Neural progenitor cell (in vitro differentiated cells): ENCODE measurements around the gene RBKS. TPM values are rescaled to one million over a fixed set of nuclear protein-coding genes. Genes with fewer than 3 reads are reported as not detected.

Source experiments
- DNase-seq: peaks from one replicate; pipeline ENCODE4 v3.0.0-alpha.2; 2016; ENCODE audit warnings: low spot score
- H2AFZ ChIP-seq: fragments of 200-600 bp; sonication (generic); replicated peaks from 2 replicates; pipeline ENCODE4 v1.6.1; 2016; ENCODE audit warnings: antibody characterized with exemption
- H3F3A ChIP-seq: fragments of 200-600 bp; sonication (generic); 2 replicates; pipeline ENCODE4 v1.6.1; 2016; ENCODE audit warnings: antibody characterized with exemption, low read depth
- H3K27ac ChIP-seq: fragments of 200-600 bp; sonication (generic); 2 replicates; pipeline ENCODE4 v1.5.1; 2016; ENCODE audit warnings: mild to moderate bottlenecking
- H3K27me3 ChIP-seq: fragments of 200-600 bp; sonication (generic); 2 replicates; pipeline ENCODE4 v1.6.1; 2016; ENCODE audit warnings: mild to moderate bottlenecking, moderate library complexity
- H3K36me3 ChIP-seq: fragments of 200-600 bp; sonication (generic); 2 replicates; pipeline ENCODE4 v1.5.1; 2016
- H3K4me1 ChIP-seq: fragments of 200-600 bp; sonication (generic); 2 replicates; pipeline ENCODE4 v1.6.1; 2016; ENCODE audit warnings: mixed run types
- H3K4me2 ChIP-seq: fragments of 200-600 bp; sonication (generic); 2 replicates; pipeline ENCODE4 v1.6.1; 2016
- H3K4me3 ChIP-seq: fragments of 200-600 bp; sonication (generic); 2 replicates; pipeline ENCODE4 v1.5.1; 2016
- H3K79me2 ChIP-seq: fragments of 200-600 bp; sonication (generic); 2 replicates; pipeline ENCODE4 v1.6.1; 2016; ENCODE audit warnings: low read depth
- H3K9ac ChIP-seq: fragments of 200-600 bp; sonication (generic); 2 replicates; pipeline ENCODE4 v1.6.1; 2016
- H3K9me3 ChIP-seq: fragments of 200-600 bp; sonication (generic); 2 replicates; pipeline ENCODE4 v1.5.1; 2016; ENCODE audit warnings: low read depth
- H4K20me1 ChIP-seq: fragments of 200-600 bp; sonication (generic); 2 replicates; pipeline ENCODE4 v1.6.1; 2016; ENCODE audit warnings: low read depth
- H3K27ac Mint-ChIP-seq: 3 replicates; pipeline ENCODE4 v1.8.0; 2021; ENCODE audit warnings: mixed read lengths
- H3K27me3 Mint-ChIP-seq: 2 replicates; pipeline ENCODE4 v1.8.0; 2022; ENCODE audit warnings: low read depth, mild to moderate bottlenecking, inconsistent platforms, moderate library complexity, mixed read lengths; ENCODE audit not compliant: insufficient read depth
- H3K36me3 Mint-ChIP-seq: 3 replicates; pipeline ENCODE4 v1.8.0; 2021; ENCODE audit warnings: mixed read lengths
- H3K4me1 Mint-ChIP-seq: 3 replicates; pipeline ENCODE4 v1.8.0; 2021; ENCODE audit warnings: mixed read lengths
- H3K4me3 Mint-ChIP-seq: 3 replicates; pipeline ENCODE4 v1.8.0; 2021; ENCODE audit warnings: mild to moderate bottlenecking, moderate library complexity, mixed read lengths
- H3K9me3 Mint-ChIP-seq: 3 replicates; pipeline ENCODE4 v1.8.0; 2020; ENCODE audit warnings: mixed read lengths
- EZH2 ChIP-seq: fragments of 200-600 bp; sonication (generic); IDR thresholded peaks from 2 replicates; pipeline ENCODE4 v1.6.1; 2017; ENCODE audit warnings: antibody characterized with exemption, mild to moderate bottlenecking, moderate library complexity
- EZH2phosphoT487 ChIP-seq: fragments of 200-600 bp; sonication (generic); IDR thresholded peaks from 2 replicates; pipeline ENCODE4 v1.6.1; 2017; ENCODE audit warnings: antibody characterized with exemption
- total RNA-seq: library from RNA; depleted of rRNA; stranded (reverse); fragments of >200 nt; gene quantifications from 2 replicates; pipeline ENCODE4 v1.2.3, GENCODE V29; 2015; ENCODE audit warnings: low replicate concordance
- TF ChIP-seq, protein P1 (sequence below): fragments of 200-600 bp; sonication (generic); IDR thresholded peaks from 2 replicates; pipeline ENCODE4 v1.5.1; 2017; ENCODE audit warnings: antibody characterized with exemption, mild to moderate bottlenecking

Gene RBKS
- total RNA-seq, 1 donor from 2014 or later = 8.5 TPM

DNA sequence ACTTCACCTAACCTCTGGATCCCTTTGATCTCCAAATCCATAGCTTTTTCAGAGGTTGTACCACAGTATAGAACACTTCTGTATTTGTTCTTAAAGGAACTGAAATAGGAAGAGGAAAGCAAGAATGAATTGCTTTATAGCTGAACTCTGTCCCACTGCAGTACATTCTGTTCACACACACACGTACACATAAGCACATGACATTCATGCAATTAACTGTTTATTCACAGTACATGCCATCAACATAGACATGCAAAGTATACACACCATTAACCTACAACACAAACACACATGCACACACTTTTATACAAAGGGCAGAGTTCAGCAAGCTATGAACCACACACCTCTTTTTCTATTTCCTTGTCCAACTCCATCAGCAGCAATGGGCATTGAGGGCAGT lies 75.4 kb downstream of the RBKS start:
- H3K27me3 Mint-ChIP-seq = peaks cover 6% of the 10 kb centered on the region
- H3K4me3 ChIP-seq = no peak overlapping the region
- H3K9me3 Mint-ChIP-seq = no peaks in the 10 kb centered on the region
- H3K79me2 ChIP-seq = no peaks in the 10 kb centered on the region
- H3K27ac Mint-ChIP-seq = no peak overlapping the region
- no peak overlapping the region for H2AFZ ChIP-seq
- H3K4me2 ChIP-seq = no peak overlapping the region
- no peaks in the 10 kb centered on the region for H3K9me3 ChIP-seq
- no peaks in the 10 kb centered on the region for H3K27me3 ChIP-seq
- TF ChIP-seq EZH2phosphoT487 (no peak), EZH2 (no peak)
- TF ChIP-seq, protein P1, sequence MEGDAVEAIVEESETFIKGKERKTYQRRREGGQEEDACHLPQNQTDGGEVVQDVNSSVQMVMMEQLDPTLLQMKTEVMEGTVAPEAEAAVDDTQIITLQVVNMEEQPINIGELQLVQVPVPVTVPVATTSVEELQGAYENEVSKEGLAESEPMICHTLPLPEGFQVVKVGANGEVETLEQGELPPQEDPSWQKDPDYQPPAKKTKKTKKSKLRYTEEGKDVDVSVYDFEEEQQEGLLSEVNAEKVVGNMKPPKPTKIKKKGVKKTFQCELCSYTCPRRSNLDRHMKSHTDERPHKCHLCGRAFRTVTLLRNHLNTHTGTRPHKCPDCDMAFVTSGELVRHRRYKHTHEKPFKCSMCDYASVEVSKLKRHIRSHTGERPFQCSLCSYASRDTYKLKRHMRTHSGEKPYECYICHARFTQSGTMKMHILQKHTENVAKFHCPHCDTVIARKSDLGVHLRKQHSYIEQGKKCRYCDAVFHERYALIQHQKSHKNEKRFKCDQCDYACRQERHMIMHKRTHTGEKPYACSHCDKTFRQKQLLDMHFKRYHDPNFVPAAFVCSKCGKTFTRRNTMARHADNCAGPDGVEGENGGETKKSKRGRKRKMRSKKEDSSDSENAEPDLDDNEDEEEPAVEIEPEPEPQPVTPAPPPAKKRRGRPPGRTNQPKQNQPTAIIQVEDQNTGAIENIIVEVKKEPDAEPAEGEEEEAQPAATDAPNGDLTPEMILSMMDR = no peak
- H3K27ac ChIP-seq = no peak overlapping the region
- H3K4me1 ChIP-seq = no peaks in the 10 kb centered on the region
- no peak for DNase-seq
- no peaks in the 10 kb centered on the region for H3F3A ChIP-seq
- H3K36me3 ChIP-seq = no peaks in the 10 kb centered on the region
- no peak overlapping the region for H3K9ac ChIP-seq
- H3K4me3 Mint-ChIP-seq = no peak overlapping the region
- H4K20me1 ChIP-seq = no peaks in the 10 kb centered on the region
- no peaks in the 10 kb centered on the region for H3K4me1 Mint-ChIP-seq
- H3K36me3 Mint-ChIP-seq = no peaks in the 10 kb centered on the region

DNA sequence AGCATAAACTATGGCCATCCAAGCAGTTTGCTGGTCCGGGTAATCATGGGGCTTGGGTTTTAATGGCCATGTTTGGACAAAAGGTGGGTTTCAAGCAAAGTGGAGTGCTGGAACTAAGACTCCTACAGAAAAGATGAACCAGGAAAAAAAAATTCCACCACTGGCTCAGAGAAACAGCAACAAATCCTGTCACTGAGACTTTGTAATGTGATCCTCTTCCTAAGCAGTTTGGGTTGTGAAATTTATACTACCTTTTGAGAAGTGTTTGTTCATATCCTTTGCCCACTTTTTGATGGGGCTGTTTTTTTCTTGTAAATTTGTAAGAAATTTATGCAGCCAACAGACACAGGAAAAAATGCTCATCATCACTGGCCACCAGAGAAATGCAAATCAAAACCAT lies 78.4 kb downstream of the RBKS start:
- H3K4me3 Mint-ChIP-seq = no peak overlapping the region

DNA sequence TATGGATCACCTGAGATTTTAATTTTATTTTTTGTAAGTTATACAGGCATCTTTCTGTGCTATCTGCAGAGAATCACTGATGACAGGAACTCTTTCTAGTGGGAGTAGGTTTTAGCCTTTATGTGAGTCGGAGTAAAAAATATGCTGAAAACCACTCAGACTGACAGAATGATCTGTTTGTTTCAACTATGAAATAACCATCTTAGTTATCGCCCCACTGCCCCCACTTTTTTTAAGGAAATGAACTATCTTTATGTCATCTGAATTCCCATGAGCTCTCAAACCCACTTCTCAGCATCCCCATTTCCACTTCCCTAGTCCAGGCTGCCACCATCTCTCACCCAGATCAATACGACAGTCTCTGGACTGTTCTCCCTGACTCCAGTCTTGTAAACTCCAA lies 79.7 kb downstream of the RBKS start:
- no peak overlapping the region for H3K27ac Mint-ChIP-seq

More for the DNA sequence above, 78.4 kb downstream of the RBKS start:
- no peak for DNase-seq
- Histone ChIP-seq H3K36me3 (no peaks in the 10 kb centered on the region), H3K4me1 (no peaks in the 10 kb centered on the region), H3K4me3 (no peak overlapping the region), H3K9me3 (no peaks in the 10 kb centered on the region), H3K9ac (no peak overlapping the region), H4K20me1 (no peaks in the 10 kb centered on the region), H3K27ac (no peak overlapping the region), H3K27me3 (no peaks in the 10 kb centered on the region), H3F3A (no peaks in the 10 kb centered on the region), H2AFZ (no peak overlapping the region), H3K79me2 (no peaks in the 10 kb centered on the region), H3K4me2 (no peak overlapping the region)
- Mint-ChIP-seq H3K4me1 (no peaks in the 10 kb centered on the region), H3K27me3 (peaks cover 6% of the 10 kb centered on the region), H3K27ac (no peak overlapping the region), H3K36me3 (no peaks in the 10 kb centered on the region), H3K9me3 (no peaks in the 10 kb centered on the region)
- TF ChIP-seq EZH2phosphoT487 = no peak
- TF ChIP-seq, protein P1 = no peak

More for the DNA sequence above, 79.7 kb downstream of the RBKS start:
- H3K79me2 ChIP-seq = no peaks in the 10 kb centered on the region
- H3K4me1 ChIP-seq = no peaks in the 10 kb centered on the region
- TF ChIP-seq EZH2phosphoT487 (no peak), EZH2 (no peak)
- TF ChIP-seq, protein P1 = no peak
- no peaks in the 10 kb centered on the region for H3K4me1 Mint-ChIP-seq
- no peak overlapping the region for H3K4me3 ChIP-seq
- no peaks in the 10 kb centered on the region for H3K36me3 Mint-ChIP-seq
- H3K4me3 Mint-ChIP-seq = no peak overlapping the region
- H3K9me3 Mint-ChIP-seq = no peaks in the 10 kb centered on the region
- no peak overlapping the region for H3K27ac ChIP-seq
- no peak overlapping the region for H2AFZ ChIP-seq
- H3K4me2 ChIP-seq = no peak overlapping the region
- no peaks in the 10 kb centered on the region for H3K27me3 ChIP-seq
- H3K9ac ChIP-seq = no peak overlapping the region
- no peaks in the 10 kb centered on the region for H3K9me3 ChIP-seq
- no peaks in the 10 kb centered on the region for H3K36me3 ChIP-seq
- no peaks in the 10 kb centered on the region for H4K20me1 ChIP-seq
- peaks cover 6% of the 10 kb centered on the region for H3K27me3 Mint-ChIP-seq
- no peak for DNase-seq
- no peaks in the 10 kb centered on the region for H3F3A ChIP-seq
